ENCODE measurements around the gene PLA2G4A.
A peak's percentile ranks its signal among the peaks of the same experiment; 100 is the strongest.

The PLA2G4A gene

DNA sequence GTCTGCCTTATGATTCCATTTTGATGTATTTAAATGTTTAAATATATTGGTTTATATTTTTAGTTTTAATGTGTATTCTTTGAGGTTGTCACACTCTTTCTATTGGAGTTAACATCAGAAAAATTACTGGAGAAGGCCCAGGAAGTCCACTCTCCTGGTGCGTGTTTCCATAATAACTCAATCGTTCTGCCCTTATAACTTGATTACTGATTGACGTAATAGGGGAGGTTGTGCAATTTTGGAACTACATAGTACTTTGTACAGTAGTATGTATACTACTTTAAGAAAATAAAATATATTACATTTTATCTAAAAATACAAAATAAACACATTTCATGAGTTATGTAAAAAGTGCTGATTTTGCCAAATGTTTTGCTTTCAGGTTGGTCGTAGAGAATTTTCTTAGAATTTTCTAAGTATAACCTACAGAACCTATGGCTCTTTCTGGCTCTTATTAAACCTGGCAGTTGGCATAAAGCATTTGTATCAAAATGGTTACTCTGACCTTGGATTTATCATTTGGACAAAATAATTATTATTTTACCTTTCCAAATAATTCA lies 5.7 kb downstream of the PLA2G4A start:
- no peak for DNase-seq

DNA sequence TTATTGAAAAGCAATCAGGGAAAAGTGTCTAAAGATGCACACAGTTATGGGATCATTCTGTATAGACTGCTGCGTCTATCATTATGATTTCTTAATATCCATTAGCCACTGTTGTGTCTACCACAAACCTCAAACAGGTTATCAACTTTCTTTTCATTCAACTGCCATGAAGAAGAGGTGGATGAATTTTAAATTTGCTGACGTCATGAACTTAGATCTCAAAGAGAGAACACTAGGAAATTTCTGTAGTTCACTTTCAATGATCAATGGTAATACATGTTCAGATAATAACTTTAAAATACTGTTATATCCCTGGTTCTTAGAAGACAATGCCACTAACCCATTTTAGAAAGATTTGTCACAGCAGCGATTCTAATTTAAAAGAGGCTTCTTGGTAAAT lies 6.7 kb downstream of the PLA2G4A start:
- DNase-seq = no peak

DNA sequence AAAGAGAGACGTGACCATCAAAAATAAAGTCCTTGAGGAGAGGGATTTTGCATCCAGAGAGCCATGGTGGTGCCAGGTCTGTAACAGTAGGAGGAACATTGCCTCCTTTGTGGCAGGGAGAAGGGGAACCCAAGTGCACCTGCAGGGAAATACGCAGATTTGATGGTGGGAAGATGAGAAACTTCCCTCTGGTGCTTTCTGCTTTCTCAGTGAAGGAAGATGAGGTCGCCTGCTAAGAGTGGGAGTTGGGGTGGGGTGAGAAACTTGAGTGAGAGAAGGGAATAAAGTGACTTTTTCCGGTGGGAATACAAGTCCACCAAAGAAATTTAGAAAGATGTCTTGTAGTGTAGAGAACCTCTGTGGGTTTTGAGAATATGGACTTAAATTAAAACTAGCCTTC lies 9.1 kb downstream of the PLA2G4A start:
- no peak for DNase-seq

DNA sequence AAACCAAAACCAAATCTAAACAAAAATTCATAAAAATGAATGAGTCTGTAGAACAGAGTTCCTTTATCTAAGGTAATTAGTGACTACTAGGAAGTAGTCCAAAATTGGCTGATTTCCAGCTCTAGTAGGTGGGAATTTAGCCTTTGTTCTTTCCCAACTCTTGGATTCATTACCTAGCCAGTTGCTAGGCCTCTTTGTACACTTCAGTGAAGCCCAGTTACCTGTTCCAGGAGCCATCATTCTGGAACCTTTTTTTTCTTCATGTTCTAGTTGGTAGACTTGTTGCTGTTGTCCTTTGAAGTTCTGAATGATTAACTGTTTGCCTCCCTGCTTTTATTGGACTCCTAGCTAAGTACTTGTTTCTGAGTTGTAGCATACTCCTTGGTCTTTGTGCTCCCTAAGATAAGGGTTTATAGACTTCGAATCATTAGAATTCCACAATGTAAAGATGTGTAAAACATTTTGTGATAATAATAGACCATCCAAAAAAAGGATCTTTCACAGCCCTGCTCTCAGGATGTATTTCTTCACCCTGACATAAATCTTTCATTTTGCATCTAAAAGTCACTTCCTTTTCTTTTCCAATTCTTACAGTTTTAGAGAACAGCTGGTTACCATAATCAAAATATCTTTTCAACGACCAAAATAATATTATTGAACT lies 9.8 kb downstream of the PLA2G4A start:
- DNase-seq = no peak

DNA sequence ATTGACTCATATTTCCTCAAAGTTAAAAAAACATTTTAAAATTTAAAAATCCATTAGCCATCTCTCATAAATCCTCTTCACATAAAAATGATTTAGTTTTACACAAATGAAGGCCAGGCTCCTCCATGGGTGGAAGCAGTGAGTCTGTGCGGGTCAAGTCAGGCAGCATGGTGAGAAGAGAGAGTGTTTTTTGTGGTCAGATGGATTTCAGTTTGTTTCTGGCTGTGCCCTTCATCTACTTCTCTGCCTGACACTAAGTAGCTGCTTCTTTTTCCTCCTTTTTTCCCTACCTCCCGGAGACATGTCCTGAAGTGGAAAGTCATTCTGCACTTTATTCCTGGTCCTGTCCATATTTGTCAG lies 10.3 kb downstream of the PLA2G4A start:
- no peak for DNase-seq

DNA sequence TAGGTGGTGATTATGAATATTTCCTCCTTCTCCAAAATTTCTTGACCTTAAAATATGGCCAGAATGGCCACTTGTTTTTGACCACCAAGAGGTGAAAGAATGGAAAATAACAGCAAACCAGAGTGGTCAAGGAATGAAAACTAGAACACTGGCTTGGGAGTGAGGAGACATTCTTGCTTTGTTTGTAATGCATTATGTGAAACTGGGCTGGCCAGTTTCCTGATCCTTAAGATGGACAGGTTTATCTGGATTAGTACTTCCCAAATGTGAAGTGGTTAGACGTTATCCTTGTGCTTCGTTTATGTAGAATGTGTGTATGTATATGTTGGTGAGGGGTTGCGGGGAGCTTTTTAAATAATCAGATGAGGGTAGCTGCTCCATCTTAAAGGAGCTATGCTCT lies 12.8 kb downstream of the PLA2G4A start:
- no peak for DNase-seq

DNA sequence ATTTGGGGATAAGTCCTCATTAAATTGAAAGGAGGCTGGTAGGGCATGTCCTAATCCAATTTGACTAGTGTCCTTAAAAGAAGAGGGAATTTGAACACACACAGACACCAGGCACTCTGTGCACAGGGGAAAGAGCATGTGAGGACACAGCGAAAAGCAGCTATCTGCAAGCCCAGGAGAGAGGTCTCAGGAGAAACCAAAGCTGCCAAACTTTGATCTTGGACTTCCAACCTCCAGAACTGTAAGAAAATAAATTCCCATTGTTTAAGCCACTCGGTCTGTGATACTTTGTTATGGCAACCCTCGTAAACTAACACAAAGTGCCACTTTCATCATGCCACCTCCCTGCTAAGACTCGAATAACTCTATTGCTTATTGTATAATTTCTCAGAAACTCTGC lies 13.8 kb downstream of the PLA2G4A start:
- no peak for DNase-seq

DNA sequence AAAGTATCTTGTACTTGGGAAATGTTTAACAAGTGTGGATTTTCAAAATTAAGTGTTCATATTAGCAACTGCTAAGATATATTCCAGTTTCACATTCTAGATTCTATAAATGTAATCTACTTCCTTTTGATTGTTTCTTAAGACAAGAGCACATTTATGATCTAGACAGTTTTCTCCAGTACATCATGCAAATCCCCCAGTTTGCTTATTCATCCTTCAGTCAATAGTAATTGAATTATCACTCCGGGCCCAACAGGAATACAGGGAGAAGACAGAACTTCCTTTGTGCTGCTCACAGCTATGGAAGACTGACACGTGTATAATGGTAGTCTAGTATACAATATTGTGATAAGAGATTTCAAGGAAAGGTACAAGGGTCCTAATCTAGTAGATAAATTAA lies 14.5 kb downstream of the PLA2G4A start:
- DNase-seq = no peak

DNA sequence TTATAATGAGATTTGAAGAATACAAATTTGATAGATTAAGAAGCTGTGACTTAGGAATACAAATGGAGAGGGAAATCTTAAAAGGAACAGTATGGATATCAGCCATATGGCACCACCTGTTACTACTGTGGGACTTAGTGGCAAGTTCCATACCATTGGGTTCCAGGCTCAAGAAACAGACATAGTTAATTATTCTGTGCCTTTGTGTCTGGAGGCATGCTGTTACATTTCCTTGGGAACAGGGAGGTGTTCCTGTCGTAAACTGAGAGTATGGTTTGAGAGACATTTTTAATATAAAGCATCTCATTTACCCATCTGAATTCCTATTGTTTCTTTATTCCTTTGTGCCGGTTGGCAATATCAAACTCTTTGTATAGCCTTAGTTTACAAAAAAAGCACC lies 15.2 kb downstream of the PLA2G4A start:
- DNase-seq = no peak

DNA sequence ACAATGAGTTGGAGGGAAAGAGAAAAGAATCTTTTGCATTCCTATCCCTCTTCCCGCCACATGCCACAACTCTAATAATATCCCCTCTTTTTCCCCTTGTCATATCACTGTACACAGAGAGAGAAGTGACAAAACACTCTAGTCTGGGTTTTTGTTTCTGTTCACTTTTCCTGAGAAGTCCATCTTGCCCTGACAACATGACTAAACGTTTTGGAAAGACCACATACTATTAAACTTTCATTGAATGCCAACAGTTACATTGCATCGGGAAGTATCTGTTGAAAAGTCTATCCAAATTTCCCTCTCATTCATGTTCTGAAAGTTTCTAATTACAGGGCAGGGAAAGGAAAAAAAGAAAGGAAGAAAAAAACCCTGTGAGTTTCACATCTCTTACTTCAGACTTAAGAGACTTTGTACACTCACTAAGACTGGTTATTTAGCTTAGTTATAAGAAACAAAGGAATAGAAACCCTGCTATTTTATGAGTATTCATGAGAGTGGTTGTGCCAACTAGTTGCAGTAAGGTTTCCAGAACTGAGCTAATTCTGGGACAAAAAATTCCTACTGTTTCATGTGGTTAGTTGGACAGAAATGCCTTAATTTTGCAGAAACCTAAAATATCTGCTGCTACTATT lies 16.9 kb downstream of the PLA2G4A start:
- no peak for DNase-seq

DNA sequence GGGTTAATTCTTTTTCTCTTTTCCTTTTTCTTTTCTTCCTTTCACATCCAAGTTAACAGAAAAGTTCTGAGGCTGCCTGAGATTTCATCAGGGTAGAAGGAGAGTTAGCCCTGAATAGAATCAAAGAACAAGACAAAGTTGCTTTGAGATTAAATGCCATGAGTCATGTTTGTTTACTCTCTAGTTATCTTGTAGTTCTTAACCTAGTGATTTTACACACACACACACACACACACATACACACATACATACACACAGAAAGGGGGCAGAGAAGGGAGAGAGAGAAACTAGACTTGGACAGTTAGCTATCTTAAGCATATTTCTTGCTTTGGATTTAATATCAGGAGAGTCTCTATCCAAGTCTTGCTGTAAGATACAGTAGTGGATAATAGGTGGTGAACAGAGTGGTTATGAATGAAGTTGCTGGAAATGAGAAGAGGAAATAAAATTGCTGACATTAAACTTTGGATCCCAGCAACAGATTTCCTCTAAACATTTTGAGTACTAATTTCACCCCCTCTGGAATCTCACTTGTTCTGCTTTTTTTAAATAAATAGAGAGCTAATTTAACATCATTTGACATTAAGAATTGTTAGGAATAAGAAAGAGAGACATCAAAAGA lies 19.9 kb downstream of the PLA2G4A start:
- DNase-seq = no peak

DNA sequence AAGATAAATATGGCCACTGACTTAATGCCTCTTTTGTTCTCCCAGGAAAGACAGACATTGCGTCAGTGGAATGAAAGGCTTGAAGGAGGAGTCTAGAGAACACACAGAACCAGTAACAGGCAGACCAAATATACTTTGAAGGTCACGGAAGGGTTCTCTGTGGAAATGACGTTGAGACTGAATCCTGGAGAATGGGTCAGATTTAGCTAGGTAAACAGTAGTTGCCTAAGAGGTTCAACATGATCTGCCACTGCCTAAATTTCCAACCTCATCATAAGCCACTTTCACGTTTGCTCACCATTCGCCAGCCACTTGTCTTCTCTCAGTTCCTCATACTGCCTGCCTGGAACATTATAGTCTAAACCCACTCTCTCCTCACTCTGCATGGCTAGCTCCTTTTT lies 20.5 kb downstream of the PLA2G4A start:
- DNase-seq = peak; percentile 87

DNA sequence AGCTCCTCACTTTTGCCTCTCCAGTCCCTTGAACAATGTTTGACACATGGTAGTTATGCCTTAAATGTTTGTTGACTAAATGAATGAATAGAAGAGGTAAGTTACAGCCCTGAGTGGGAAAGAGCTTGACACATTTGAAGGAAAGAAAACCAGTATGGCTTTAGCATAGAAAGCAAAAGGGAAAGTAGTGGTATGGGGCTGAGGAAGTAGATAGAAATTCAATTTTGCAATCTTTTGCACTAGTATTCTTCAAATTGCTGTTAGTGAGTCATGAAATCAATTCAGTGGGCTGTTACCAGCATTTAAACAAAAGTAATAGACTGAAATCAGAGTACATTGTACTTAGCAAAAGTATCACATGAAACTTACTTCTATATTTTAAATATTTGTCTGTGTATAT lies 21.1 kb downstream of the PLA2G4A start:
- DNase-seq = peak; percentile 66

DNA sequence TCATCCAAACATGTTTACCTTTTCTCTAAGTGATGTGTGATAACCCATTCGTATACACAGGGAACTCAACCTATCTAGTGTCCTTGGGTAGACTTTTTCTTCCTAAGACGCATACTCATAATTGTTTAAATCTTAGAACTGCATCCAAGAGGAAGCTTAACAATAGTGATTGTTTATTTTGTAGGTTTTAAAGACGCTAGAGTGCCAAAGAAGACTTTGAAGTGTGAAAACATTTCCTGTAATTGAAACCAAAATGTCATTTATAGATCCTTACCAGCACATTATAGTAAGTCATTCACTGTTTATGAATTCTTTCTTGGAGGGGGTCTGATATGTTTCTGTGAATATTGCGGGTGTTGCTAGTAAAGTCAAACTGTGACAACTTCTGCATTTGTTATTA lies 25.4 kb downstream of the PLA2G4A start:
- DNase-seq = no peak

DNA sequence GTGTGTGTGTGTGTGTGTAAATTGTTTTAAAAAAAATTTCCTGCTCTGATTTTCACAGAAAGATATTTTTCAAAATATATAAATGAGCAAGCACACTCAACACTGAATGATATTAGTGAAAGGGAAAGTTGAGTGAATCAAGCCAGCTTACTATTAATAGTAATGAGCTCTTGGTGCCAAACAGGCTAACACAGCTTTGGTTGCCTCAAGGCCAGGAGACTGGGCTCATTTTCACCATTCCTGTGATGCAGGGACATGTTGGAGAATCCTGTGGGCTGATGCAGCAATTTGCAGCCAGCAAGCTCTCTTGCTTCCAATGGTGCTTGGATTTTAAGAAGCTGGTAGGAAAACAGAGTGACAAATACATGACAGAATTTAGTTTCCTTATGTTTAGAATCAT lies 30.2 kb downstream of the PLA2G4A start:
- no peak for DNase-seq

DNA sequence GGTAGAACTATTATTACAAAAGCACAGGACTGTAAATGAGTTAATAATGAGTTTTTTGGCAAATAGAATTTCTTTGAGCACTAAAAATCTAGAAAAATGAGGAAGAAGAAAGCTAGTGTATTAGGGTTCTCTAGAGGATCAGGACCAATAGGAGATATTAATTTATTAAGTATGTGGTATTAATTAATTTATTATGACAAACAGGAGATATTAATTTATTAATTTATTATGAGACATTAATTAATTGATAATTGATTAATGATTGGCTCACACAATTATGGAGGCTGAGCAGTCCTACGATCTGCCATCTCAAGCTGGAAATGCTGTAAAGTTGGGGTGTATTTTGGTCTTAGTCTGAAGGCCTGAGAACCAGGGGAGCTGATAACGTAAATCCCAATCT lies 31.2 kb downstream of the PLA2G4A start:
- DNase-seq = no peak

DNA sequence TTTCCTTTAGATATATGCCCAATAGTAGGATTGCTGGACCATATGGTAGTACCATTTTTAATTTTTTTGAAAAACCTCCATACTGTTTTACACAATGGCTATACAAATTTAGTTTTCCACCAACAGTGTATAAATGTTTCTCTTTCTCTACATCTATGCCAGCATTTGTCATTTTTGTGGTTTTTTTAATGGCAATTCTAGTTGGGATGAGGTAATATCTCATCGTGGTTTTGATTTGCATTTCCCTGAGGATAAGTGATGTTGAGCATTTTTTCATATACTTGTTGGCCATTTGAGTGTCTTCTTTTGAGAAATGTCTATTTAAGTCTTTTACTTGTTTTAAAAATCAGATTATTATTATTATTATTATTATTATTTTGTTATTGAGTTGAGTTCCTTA lies 35.5 kb downstream of the PLA2G4A start:
- no peak for DNase-seq

DNA sequence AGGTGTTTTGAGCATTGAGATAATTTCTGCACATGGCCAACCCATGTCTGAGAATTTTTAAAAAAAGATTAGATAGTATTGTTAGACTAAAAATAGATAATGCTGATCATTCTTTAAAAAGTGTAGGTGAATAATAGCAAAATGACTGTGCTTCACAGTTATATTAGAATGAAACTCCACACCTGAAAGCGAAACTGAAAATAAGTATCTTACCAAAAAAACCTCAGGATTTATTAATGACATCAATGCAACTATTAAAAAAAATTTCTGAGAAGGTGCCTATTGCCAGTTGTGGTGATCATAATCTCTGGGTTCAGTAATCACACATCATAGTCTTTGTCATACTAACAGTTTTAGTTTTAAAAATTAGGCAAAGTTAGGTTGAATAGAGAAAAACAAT lies 36.5 kb downstream of the PLA2G4A start:
- DNase-seq = no peak

DNA sequence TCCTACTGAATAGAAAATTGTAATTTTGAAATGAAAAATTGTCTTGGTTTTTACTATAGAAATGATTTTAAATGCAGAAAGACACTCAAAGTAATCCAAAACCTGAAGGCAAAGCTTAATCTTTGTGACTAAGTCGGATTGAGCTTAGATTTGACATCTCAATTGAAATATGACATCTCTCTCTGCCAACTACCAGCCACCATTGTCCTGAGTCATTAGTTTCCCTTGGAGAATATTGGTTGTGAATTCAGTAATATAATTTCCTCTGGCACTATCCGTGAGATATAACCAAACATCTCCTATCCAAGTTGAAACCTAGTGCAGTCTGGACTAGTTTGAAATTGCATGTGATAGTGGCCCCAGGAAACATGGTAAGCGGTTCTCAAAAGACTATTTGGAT lies 37.1 kb downstream of the PLA2G4A start:
- DNase-seq = no peak

DNA sequence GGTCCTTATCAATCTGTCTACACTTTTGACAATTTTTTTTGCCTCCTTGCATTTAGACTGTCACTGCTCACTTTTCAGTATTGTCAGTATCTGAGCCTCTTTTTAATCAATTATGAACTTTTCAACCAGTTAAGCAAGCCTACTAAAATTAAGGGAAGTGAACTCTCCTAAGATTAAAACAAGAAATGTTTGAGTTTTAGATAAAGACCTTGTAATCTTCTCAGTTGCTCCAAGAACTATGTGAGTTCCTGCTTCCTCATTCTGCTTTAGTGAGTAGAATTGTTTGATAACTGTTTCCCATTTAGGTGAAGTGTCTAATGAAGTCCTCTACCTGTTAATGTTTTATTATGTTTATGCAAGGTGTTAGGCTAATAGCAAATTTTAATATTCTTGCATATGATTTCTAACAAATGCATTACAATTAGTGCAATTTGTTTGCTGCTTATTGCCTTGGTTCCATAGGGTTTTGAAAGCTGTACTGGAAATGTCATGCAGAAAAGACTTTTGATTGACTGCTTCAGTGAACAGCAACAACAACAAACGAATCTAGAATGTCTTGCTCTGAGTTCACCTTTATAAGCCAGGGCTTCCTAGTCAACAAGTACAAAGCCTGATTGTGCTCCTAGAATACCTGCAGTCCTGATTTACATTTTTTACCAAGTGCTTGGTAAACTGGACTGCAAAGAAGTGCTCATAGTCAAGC lies 40.9 kb downstream of the PLA2G4A start:
- no peak for DNase-seq

DNA sequence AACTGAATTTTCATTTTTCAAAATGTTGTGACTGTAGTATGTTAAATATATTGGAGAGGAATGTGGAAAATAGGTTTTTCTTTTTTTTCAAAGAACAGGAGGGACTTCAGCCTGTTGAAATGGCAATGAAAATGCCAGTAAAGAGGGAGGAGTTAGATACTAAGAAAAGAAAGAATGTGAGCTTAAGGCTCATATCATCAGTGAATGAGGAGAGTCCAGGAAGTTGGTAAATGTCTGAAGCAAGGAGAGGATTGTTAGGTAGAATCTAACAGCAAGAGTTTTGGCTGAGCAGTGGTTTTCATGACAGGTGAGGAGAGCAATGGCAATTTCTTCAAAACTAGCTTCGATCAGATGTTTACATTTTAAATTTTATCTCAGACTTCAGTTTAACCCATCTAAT lies 43.0 kb downstream of the PLA2G4A start:
- DNase-seq = no peak

DNA sequence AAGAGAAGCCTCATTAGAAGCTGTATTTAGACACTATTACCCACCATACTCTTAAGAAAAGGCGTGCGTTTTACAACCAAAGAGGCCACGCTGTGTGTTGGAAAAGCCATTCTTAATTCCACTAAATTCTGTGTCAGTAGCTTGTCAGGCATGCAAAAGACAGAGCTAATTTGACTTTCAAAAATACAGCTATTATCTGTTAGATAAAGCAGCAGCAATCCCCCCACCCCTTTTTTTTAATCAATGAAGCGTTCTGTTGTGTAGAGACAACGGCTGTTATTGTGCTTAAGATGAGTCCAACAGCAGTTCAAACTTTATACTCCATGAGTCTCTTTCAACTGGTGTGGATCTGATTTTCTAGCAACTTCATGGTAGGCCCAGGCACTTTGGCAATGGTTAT lies 43.5 kb downstream of the PLA2G4A start:
- DNase-seq = no peak

DNA sequence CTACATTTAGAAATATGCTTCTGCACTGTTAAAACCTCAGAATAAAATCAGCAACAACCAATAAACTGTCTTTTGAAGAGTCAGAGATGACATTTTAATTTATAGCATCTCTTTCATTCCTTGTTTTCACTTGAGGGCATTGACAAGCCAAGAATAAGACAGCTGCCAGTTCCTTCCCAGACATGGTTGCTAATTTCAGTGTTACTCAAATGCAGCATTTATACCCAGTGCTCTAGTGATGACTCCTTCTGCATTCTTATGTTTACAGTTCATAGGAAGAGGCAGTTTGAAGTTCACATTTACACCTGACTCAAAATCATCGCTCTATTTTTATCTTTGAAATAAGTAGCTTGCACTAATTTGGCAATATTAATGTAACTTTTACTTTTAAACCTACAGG lies 44.9 kb downstream of the PLA2G4A start:
- no peak for DNase-seq

Data from SIG-M5 (cell line).